CD14-positive monocyte (primary cell): ENCODE measurements around the gene TMEM255A. TPM values are rescaled to one million over a fixed set of nuclear protein-coding genes. Genes with fewer than 3 reads are reported as not detected.

Source experiments
- DNase-seq, 3 donors: peaks; one replicate each; pipeline ENCODE4 v3.0.0-alpha.2; 2011 to 2022
- H2AFZ ChIP-seq: 2 replicates; pipeline ENCODE4 v1.6.0; 2012; ENCODE audit warnings: mild to moderate bottlenecking, low read depth, low read length, inconsistent platforms; ENCODE audit not compliant: insufficient read depth, poor library complexity, severe bottlenecking
- H3K27ac ChIP-seq, 2 donors: 1 replicate in 1 of 2; 2 replicates in 1 of 2; pipeline ENCODE4 v1.5.1; 2012 to 2013; ENCODE audit warnings: low read length in 2 of 2, control low read depth in 1 of 2, inconsistent platforms in 1 of 2, low read depth in 1 of 2, mild to moderate bottlenecking in 1 of 2
- H3K27me3 ChIP-seq, 2 donors: one replicate each; pipeline versions ENCODE4 v1.6.0 to v1.6.1; 2011 to 2013; ENCODE audit warnings: low read length in 2 of 2; ENCODE audit not compliant: control insufficient read depth in 2 of 2, insufficient read depth in 2 of 2
- H3K36me3 ChIP-seq, 2 donors: replicated peaks in 1 of 2; 1 replicate in 1 of 2; 2 replicates in 1 of 2; pipeline versions ENCODE4 v1.5.1 to v1.6.1; 2012 to 2013; ENCODE audit warnings: low read length in 2 of 2, control low read depth in 1 of 2, inconsistent platforms in 1 of 2, mild to moderate bottlenecking in 1 of 2; ENCODE audit not compliant: insufficient read depth in 2 of 2, control insufficient read depth in 1 of 2
- H3K4me1 ChIP-seq, 2 donors: 1 replicate in 1 of 2; 2 replicates in 1 of 2; pipeline versions ENCODE4 v1.5.1 to v1.6.1; 2012 to 2013; ENCODE audit warnings: low read length in 2 of 2, control low read depth in 1 of 2, inconsistent platforms in 1 of 2, mild to moderate bottlenecking in 1 of 2, moderate library complexity in 1 of 2; ENCODE audit not compliant: insufficient read depth in 2 of 2, control insufficient read depth in 1 of 2
- H3K4me2 ChIP-seq: replicated peaks from 2 replicates; pipeline ENCODE3; 2012; ENCODE audit warnings: low read length, moderate library complexity, mild to moderate bottlenecking; ENCODE audit not compliant: poor library complexity, severe bottlenecking; ENCODE audit errors: extremely low read depth
- H3K4me3 ChIP-seq, 3 experiments: fragments of 200-600 bp in 1 of 3; sonication (generic) in 1 of 3; replicated peaks in 1 of 3; 1 replicate in 2 of 3; 2 replicates in 1 of 3; pipeline ENCODE4 v1.5.1; 2011 to 2013; ENCODE audit warnings: low read length in 3 of 3, mild to moderate bottlenecking in 3 of 3, control low read depth in 2 of 3, low read depth in 2 of 3, inconsistent platforms in 1 of 3, moderate library complexity in 1 of 3
- H3K79me2 ChIP-seq: 2 replicates; pipeline ENCODE4 v1.6.0; 2012; ENCODE audit warnings: mild to moderate bottlenecking, control low read depth, inconsistent platforms, low read length, moderate library complexity; ENCODE audit not compliant: insufficient read depth
- H3K9ac ChIP-seq: 2 replicates; pipeline ENCODE4 v1.6.0; 2017; ENCODE audit warnings: low read length, mild to moderate bottlenecking; ENCODE audit not compliant: insufficient read depth, poor library complexity, severe bottlenecking
- H3K9me3 ChIP-seq, 2 donors: replicated peaks in 1 of 2; 1 replicate in 1 of 2; 2 replicates in 1 of 2; pipeline versions ENCODE4 v1.5.1 to v1.6.1; 2012 to 2013; ENCODE audit warnings: low read length in 2 of 2, control low read depth in 1 of 2; ENCODE audit not compliant: control insufficient read depth in 1 of 2, insufficient read depth in 1 of 2
- H4K20me1 ChIP-seq: 2 replicates; pipeline ENCODE4 v1.6.0; 2012; ENCODE audit warnings: mild to moderate bottlenecking, low read length, control low read depth, moderate library complexity; ENCODE audit not compliant: insufficient read depth
- H3K27ac Mint-ChIP-seq, 7 donors: one replicate each; pipeline ENCODE4 v1.8.0; 2020; ENCODE audit warnings: mild to moderate bottlenecking in 7 of 7, mixed read lengths in 7 of 7, moderate library complexity in 6 of 7, inconsistent platforms in 2 of 7
- H3K27me3 Mint-ChIP-seq, 3 donors: one replicate each; pipeline ENCODE4 v1.8.0; 2021 to 2022; ENCODE audit warnings: low read depth in 3 of 3, mild to moderate bottlenecking in 3 of 3, mixed read lengths in 3 of 3, moderate library complexity in 3 of 3, inconsistent platforms in 1 of 3
- H3K36me3 Mint-ChIP-seq, 2 donors: one replicate each; pipeline ENCODE4 v1.8.0; 2020; ENCODE audit warnings: mixed read lengths in 2 of 2, inconsistent platforms in 1 of 2, mild to moderate bottlenecking in 1 of 2
- H3K4me1 Mint-ChIP-seq: one replicate; pipeline ENCODE4 v1.8.0; 2020; ENCODE audit warnings: mild to moderate bottlenecking, mixed read lengths
- H3K4me3 Mint-ChIP-seq, 2 donors: one replicate each; pipeline ENCODE4 v1.8.0; 2020; ENCODE audit warnings: mild to moderate bottlenecking in 2 of 2, mixed read lengths in 2 of 2, moderate library complexity in 1 of 2
- H3K9me3 Mint-ChIP-seq, 7 donors: one replicate each; pipeline ENCODE4 v1.8.0; 2020 to 2022; ENCODE audit warnings: mixed read lengths in 7 of 7, mild to moderate bottlenecking in 6 of 7, moderate library complexity in 6 of 7, inconsistent platforms in 2 of 7
- CTCF ChIP-seq: fragments of 200-600 bp; IDR thresholded peaks from one replicate; pipeline ENCODE4 v1.8.0; 2022; ENCODE audit warnings: antibody characterized with exemption, mild to moderate bottlenecking
- WGBS: methylation state at CpG from one replicate; pipeline ENCODE4 v1.1.5; 2013; ENCODE audit warnings: missing lambda C conversion rate; ENCODE audit not compliant: insufficient coverage; 5-methylcytosine and 5-hydroxymethylcytosine counted together
- intact Hi-C, 2 donors: fragments of 100-400 bp; cut with micrococcal nuclease; formaldehyde crosslinking; loops; one replicate each; pipeline versions ENCODE4 v1.15.0 to v1.15.1; 2023
- polyA plus RNA-seq, 3 donors: library from polyadenylated mRNA; depleted of rRNA in 1 of 3; unstranded in 2 of 3; stranded (reverse) in 1 of 3; fragments of 300-500 nt in 2 of 3; fragments of >200 nt in 1 of 3; fragmentation: Illumina TruSeq in 2 of 3; gene quantifications; 1 replicate in 2 of 3; 2 replicates in 1 of 3; pipeline ENCODE4 v1.2.3, GENCODE V29; 2012 to 2021

TMEM255A gene
- polyA plus RNA-seq, 3 donors = 0.10 to 1.2 (median 0.51) TPM

GRCh38 chrX:120291211-120291610 is 20.1 kb downstream of the TMEM255A start:
- Histone ChIP-seq H3K4me3 (no peak overlapping the region), H4K20me1 (no peaks in the 10 kb centered on the region), H3K79me2 (no peaks in the 10 kb centered on the region), H3K36me3 (no peaks in the 10 kb centered on the region), H3K9me3 (no peaks in the 10 kb centered on the region), H3K27me3 (no peaks in the 10 kb centered on the region), H3K9ac (no peak overlapping the region), H3K4me2 (no peak overlapping the region), H2AFZ (no peak overlapping the region), H3K27ac (no peak overlapping the region), H3K4me1 (peaks cover 23 to 27% of the 10 kb centered on the region in 2 donors)
- H3K27ac Mint-ChIP-seq = peak overlapping the region in 1 of 7 donors; percentile 25
- no peak overlapping the region for H3K4me3 Mint-ChIP-seq
- intact Hi-C loops = no loop called here
- WGBS = 100% methylated on average over 1 of the region's 6 CpGs
- H3K36me3 Mint-ChIP-seq = no peaks in the 10 kb centered on the region
- H3K9me3 Mint-ChIP-seq = no peaks in the 10 kb centered on the region
- TF ChIP-seq CTCF = no peak
- peaks cover 0 to 2% (median 0%) of the 10 kb centered on the region in 3 donors for H3K27me3 Mint-ChIP-seq
- no peak for DNase-seq
- peaks cover 21% of the 10 kb centered on the region for H3K4me1 Mint-ChIP-seq

GRCh38 chrX:120290107-120290506 is 21.2 kb downstream of the TMEM255A start:
- Histone ChIP-seq H3K27ac (no peak overlapping the region), H3K9ac (no peak overlapping the region), H3K27me3 (no peaks in the 10 kb centered on the region), H3K79me2 (no peaks in the 10 kb centered on the region), H3K9me3 (no peaks in the 10 kb centered on the region), H3K36me3 (no peaks in the 10 kb centered on the region), H3K4me3 (no peak overlapping the region), H3K4me2 (no peak overlapping the region), H2AFZ (no peak overlapping the region), H3K4me1 (peaks cover 26 to 32% of the 10 kb centered on the region in 2 donors), H4K20me1 (no peaks in the 10 kb centered on the region)
- intact Hi-C loops = no loop called here
- H3K36me3 Mint-ChIP-seq = no peaks in the 10 kb centered on the region
- no peak for DNase-seq
- no peak for TF ChIP-seq CTCF
- peaks cover 0 to 4% (median 0%) of the 10 kb centered on the region in 3 donors for H3K27me3 Mint-ChIP-seq
- no peak overlapping the region for H3K27ac Mint-ChIP-seq
- peaks cover 24% of the 10 kb centered on the region for H3K4me1 Mint-ChIP-seq
- H3K9me3 Mint-ChIP-seq = no peaks in the 10 kb centered on the region
- no peak overlapping the region for H3K4me3 Mint-ChIP-seq
